NCI-H2196 treated with DMSO at 0.1 percent for 48 hours (cell line): ENCODE data around the gene BMERB1.
A peak's percentile ranks its signal among the peaks of the same experiment; 100 is the strongest.
"Not testable (repeated sequence)": the region's sequence is repeated elsewhere in the genome, so short reads cannot be mapped to it uniquely, and the experiment has no call there.

Experiments used
- DNase-seq: peaks from one replicate; lab custom pipeline; 2025; ENCODE audit not compliant: unreplicated experiment; lab: John Stamatoyannopoulos, UW

The BMERB1 gene

DNA sequence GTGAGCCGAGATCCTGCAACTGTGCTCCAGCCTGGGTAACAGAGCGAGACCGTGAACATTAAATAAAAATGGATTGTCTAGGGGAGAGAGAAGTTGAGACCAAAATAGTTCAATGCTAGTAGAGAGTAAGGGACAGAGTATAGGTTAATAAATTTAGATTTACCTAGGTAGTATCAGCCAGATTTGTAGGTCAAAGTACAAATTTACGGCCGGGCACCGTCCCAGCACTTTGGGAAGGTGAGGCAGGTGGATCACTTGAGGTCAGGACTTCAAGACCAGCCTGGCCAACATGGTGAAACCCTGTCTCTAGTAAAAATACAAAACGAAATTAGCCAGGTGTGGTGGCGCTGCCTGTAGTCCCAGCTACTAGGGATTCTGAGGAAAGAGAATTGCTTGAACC lies 12.2 kb upstream of the BMERB1 start:
- no peak for DNase-seq

DNA sequence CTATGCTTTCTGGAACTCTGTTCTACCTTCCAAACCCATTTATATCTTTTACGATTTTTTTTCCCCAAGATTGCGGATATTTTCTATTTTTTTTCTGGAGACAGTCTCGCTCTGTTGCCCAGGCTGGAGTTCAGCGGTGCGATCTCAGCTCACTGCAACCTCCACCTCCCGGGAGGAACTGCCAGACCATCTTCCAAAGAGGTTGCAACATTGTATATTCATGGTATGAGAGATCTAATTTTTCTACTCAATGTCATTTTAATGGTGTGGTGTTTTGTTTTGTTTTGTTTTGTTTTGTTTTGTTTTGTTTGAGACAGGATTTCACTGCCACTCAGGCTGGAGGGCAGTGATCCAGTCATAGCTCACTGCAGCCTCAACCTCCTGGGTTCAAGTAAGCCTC lies 8.5 kb upstream of the BMERB1 start:
- DNase-seq: no peak

DNA sequence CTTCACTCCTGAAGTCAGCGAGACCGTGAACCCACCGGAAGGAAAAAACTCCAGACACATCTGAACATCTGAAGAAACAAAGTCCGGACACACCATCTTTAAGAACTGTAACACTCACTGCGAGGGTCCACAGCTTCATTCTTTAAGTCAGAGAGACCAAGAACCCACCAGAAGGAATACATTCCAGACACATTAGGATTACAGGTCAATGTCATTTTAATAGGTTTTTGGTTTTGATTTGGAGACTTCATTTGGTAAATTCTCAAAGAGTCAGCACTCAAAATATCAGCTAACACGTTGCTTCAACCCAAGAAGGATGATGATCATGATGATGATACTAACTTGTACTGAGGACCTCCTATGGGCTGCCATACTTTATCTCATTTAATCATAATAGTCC lies 7.6 kb upstream of the BMERB1 start:
- no peak for DNase-seq

DNA sequence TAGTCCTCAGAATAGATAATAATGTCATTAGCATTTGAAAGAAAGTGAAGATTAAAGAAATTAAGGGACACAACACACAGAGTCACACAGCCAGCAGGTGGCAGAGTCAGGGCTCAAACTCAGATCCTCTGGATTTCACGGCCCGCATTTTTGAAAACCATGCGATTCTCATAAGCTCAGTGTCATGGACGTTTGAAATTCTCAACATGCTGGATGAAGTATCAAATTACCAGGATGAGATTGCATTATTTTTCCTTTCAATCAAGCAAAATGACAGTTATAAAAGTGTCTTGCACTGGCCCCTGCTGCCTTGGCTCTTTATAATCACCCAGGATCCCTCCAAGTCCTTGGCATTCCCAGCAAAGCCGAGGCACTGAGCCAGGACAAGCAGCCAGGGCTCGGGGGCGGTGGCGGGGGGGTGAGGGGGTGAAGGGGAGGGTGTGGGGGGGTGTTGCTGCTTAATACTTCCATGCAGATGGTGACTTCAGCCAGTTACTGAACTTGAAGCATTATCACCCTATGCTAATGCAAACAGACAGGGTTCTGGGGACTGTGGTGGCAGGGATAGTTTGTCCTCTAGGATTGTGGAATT lies 6.6 kb upstream of the BMERB1 start:
- peak; percentile 43 for DNase-seq

DNA sequence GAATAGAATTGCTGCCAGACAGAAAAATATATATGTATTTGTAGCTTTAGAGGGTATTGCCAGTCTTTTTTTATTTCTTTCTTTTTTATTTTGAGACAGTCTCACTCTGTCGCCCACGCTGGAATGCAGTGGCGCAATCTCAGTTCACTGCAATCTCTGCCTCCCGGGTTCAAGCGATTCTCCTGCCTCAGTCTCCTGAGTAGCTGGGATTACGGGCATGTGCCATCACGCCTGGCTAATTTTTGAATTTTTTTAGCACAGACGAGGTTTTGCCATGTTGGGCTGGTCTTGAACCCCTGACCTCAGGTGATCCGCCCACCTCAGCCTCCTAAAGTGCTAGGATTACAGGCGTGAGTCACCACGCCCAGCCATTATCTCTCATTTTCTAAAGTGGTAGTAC lies 3.5 kb upstream of the BMERB1 start:
- not testable (repeated sequence) for DNase-seq

DNA sequence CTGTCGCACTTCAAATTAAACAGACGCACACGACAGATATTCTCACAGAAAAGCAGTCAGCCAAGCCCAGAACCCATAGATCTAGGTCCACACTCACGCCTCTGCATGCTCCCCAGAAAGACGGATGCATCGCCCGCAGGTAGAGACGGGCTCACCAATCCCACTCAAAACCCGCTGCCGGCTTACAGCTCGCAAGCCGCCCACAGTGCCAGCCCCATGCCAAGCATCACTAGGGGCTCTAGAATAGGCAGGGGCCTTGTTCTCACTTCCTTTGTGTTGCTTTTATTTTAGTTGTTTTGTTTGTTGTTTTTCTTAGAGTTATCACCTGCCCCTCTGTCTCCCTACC lies 336 bp upstream of the BMERB1 start:
- no peak for DNase-seq

DNA sequence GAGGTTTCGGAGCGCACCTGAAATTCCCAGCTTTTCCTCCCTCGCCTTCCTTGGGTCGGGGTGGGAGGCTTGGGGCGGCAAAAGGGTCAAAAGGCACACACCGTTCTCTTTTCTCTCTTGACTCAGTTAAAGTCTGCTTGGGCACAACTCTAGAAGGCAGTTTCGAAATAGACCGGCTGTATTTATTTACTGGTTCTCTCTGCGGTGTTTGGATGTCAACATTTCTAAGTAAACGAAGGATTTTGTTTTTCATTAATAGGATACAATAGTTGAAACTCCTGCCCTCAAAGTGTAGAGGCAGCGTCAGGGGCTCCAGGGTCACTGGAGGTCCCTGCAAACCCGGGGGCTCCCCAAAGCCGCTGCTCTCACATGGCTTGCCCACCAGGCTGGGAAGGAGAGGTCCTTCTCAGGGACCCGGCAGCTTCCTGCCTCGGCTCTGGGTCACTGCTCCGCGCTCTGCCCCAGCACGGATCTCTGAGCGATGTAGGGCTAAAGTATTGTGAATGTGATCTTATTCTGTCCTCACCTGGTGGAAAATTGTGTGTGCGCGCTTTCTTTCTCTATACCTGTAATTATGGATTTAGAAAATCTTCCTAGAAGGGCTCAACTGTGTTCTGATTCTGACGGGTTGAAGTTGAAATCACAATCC lies 952 bp downstream of the BMERB1 start:
- no peak for DNase-seq

DNA sequence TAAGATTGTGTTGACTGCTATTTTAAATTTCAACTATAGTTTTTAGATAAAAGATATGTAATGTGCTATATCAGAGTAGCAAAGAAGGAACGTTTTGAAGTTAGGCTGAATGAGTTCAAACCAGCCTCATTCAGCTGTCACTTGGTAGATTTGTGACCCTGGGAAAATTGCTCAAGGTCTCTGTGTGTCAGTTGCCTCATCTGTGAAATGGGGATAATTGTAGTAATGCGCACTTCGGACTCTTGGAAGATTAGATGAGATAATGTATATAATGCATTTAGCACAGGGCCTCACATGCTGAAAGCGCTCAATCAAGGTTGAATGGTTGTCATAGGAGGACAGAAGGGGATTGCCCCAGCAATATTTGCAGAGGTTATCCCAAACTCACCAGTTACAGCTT lies 4.7 kb downstream of the BMERB1 start:
- DNase-seq: no peak

DNA sequence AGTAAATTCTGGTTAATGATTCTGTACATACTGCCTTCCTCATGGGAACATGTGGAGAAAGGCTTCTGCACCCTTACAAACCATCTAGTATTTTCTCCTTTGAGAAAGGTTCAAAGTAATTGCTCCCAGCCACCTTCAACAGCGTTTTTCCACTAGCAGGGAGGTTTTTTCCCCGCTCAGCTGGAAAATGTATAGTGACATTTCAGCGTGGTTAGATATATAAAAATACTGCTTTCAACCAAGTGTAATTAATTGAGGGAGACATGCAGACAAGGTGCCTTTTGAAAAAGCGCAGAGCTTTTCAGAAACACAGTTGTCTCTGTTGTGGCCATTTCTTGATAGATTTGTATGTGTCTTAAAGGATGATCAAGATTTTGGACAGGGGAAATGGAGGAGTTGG lies 5.1 kb downstream of the BMERB1 start:
- no peak for DNase-seq

DNA sequence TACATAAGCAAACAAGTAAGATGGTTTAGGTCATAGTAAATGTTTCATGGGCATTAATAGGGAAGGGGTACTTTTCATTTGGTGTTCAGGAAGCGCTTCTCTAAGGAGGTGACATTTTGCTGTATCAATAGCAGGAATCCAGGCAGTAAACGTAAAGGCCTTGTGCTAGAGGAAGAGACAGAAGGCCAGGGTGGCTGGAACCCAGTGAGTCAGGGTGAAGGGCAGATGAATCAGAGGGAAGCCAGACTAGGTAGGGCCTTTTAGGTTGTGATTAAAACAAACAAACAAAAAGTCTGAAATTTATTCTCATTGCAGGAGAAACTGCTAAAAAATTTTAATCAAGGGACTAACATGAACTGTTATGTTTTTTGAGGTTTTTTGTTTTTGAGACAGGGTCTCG lies 6.5 kb downstream of the BMERB1 start:
- no peak for DNase-seq

DNA sequence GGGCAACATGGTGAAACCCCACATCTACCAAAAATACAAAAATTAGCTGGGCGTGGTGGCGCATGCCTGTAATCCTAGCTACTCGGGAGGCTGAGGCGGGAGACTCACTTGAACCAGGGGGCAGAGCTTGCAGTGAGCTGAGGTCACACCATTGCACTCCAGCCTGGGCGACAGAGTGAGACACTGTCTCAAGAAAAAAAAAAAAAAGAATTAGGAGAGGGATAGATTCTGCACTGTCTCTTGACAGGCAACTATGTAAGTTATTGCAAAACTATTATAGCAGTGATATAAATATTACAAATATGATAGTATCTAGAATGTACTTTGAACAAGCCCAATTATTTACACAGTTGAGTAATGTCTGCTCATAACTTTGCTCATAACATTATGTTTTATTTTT lies 7.8 kb downstream of the BMERB1 start:
- DNase-seq: not testable (repeated sequence)

DNA sequence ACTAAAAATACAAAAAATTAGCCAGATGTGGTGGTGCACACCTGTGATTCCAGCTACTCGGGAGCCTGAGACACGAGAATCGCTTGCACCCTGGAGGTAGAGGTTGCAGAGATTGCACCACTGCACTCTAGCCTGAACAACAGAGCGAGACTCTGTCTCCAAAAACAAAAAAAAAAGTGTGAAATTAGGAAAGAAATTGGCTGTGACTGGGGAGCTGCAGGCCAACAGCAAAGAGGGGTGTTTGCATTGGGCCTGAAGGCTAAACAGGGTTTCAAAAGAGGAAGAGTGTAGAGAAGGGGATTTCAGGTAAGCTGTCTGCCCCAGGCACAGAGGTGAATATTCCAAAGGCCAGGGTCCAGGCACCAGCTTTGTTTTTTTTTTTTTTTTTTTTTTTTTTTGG lies 9.4 kb downstream of the BMERB1 start:
- DNase-seq: no peak

DNA sequence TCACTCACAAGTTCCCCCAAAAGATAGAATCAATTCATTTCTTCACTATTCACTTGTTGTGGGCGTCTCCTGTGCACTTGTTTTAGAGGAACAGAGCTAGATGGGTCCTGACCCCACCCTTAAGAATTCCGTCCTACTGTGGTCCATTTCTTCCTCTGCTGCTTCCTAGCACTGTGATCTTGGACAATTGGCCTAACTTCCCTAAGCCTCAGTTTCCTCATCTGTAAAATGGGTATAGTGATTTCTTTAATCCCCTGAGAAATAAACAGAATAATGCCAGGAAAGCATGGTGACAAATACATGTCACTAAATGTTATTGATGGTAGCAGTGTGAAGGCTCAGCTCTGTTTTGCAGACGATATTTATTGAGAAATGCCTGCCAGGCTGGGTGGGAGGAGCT lies 9.9 kb downstream of the BMERB1 start:
- DNase-seq: no peak

DNA sequence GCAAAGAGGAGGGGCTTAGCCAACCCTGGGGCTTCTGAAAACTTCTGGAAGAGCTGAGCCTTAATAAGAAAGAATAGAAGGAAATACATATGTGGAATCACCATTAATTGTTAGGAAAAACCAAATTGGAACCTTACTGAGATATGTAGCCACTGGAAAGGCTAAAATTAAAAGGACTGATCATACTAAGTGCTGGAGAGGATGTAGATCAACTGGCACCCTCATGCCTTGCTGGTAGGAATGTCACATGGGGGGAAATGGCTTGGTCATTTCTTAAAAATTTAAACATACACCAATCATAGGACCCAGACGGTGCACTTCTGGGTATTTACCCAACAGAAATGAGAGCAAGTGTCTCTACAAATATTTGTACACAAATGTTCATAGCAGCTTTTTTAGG lies 11.1 kb downstream of the BMERB1 start:
- no peak for DNase-seq

DNA sequence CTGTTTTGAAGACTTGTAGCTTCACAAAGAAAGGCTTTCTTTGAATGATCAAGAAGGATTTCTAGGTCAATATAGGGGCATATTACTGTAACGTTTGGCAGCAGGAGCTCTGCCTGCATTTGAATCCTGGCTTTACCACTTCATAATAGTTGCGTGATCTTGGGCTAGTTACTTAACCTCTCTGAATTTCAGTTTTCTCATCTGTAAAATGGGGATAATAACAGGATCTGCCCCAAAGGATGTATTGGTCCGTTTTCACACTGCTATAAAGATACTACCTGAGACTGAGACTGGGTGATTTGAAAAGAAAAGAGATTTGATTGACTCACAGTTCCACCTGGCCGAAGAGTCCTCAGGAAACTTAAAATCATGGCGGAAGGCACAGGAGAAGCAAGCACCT lies 12.5 kb downstream of the BMERB1 start:
- DNase-seq: no peak

DNA sequence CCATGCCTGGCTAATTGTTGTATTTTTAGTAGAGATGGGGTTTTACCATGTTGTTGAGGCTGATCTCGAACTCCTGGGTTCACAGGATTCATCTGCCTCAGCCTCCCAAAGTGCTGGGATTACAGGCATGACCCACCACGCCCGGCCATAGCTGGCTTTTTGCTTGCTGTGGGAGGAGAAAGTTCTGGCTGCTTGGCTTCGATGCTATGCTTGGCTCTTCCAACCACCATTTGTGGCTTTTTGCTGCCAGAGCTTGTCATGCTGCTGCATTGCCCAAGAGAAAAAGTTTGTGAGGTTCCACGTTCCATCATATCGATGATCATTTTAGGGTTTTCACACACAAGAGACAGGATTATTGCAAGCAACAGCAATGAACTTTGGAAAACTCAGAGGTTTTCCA lies 16.2 kb downstream of the BMERB1 start:
- DNase-seq: no peak

DNA sequence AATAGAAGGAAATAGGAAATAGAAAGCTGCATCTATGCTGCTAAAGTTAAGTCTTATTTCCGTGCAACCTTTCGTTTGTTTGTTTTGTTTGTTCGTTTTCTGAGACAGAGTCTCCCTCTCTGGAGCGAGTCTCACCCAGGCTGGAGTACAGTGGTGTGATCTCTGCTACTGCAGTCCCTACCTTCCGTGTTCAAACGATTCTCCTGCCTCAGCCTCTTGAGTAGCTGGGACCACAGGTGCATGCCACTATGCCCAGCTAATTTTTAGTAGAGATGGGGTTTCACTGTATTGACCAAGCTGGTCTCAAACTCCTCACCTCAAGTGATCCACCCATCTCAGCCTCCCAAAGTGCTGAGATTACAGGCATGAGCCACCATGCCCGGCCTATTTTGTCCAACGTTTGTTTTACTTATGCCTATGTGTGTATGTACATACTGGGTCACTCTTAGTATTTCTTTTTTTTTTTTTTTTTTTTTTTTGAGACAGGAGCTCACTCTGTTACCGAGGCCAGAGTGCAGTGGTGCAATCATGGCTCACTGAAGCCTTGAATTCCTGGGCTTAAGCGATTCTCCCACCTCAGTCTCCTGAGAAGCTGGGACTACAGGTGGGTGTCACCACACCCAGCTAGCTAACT lies 16.8 kb downstream of the BMERB1 start:
- DNase-seq: no peak

DNA sequence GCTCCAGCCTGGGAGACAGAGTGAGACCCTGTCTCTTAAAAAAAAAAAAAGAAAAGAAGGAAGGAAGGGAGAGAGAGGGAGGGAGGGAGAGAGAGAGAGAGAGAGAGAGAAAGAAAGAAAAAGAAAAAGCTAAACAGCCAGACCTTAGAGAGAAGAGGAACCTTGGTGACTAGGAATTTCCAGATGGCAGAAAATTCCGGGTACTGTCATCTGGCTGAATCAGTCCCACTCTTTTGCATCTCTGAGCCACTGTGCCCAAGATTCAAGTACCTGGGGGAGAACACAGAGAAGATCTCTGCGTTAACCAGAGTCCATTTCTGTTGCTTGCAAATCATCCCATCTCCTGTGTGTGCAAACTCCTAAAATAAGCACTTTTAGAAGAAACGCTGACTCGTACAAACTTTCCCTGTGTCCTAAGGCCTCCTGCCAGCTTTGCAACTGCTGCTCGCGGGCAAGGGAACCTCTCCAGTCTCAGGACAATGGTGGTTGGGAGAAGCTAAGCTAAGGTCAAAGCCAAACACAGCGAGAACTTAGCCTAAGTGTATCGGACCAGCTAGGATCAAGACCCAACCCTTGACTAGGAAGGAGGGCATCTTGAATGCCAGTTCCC lies 18.0 kb downstream of the BMERB1 start:
- no peak for DNase-seq

DNA sequence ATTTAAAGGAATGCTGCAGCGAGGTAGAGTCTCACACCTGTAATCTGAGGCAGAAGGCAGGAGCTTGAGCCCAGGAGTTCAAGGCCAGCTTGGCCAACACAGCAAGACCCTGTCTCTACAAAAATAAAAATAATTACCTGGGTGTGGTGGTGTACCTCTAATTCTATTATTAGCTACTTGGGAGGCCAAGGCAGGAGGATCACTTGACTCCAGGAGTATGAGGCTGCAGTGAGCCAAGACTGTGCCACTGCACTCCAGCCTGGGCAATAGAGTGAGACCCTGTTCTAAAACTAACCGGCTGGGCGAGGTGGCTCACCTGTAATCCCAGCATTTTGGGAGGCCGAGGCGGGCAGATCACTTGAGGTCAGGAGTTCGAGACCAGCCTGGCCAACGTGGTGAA lies 18.9 kb downstream of the BMERB1 start:
- not testable (repeated sequence) for DNase-seq

DNA sequence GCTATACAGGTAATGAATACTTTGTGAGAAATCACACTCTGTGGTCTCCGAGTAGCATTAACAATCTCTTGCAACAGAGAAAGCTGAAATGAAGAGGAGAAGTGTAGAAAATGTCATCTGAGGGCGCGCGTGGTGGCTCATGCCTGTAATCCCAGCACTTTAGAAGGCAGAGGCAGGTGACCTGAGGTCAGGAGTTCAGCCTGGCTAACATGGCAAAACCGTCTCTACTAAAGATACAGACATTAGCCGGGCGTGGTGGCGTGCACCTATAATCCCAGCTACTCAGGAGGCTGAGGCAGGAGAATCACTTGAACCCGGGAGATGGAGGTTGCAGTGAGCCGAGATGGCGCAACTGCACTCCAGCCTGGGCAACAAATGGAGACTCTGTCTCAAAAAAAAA lies 20.5 kb downstream of the BMERB1 start:
- not testable (repeated sequence) for DNase-seq

DNA sequence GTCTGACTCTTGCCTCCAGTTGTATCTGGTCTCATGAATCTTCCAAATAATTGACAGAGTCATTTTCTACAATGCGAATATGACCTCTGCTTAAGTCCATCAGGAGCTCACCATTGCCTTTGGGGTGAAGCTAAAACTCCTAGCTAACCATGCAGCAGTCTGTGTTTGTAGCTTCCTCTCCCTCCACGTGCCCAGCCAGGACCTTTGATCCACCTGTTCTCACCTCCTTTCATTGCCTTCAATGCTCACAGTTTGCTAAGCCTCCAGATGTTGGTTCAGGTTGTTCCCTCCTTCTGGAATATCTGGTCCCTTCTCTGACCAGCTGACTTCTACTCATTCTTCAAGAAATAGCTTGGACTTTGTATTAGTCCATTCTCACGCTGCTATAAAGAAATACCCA lies 23.0 kb downstream of the BMERB1 start:
- no peak for DNase-seq

DNA sequence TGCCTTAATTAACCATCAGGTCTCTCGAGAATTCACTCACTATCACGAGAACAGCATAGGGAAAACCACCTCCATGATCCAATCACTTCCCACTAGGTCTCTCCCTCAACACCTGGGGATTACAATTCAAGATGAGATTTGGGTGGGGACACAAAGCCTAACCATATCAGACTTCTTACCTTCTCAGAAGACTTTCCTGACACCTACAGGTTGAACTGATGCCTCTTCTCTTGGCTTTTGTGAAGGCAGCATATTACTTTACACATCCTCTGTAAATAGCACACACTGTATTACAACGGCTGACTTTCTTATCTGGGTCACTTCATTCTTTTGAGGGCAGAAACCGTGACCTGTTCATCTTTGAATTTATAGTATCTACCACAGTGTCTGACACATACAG lies 23.6 kb downstream of the BMERB1 start:
- DNase-seq: no peak

DNA sequence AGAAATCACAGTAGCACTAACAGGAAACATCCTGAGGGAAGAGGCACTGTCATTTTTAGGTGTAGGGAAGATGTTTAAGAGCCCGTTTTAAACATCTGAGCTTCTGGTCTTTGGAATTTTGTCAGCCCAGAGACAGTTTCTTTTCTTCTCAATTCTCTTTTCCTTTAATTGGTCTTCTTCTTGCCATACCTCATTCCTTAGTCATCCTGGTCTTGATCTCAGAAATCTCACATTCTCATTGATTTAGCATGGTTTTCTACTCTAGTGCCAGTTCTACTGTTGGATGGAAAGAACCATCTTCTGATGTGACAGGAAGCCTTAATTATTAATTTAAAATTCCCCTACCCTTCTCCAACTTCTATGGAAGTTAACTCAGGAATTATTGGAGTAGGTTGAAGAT lies 25.4 kb downstream of the BMERB1 start:
- DNase-seq: no peak
